Skeletal muscle tissue (tissue), 4 donors: ENCODE measurements around the gene PCDHB11. TPM values are rescaled to one million over a fixed set of nuclear protein-coding genes. Genes with fewer than 3 reads are reported as not detected.
"Not testable (repeated sequence)": the region's sequence is repeated elsewhere in the genome, so short reads cannot be mapped to it uniquely, and the experiment has no call there.

Experiments used
- H3K27ac ChIP-seq: one replicate; pipeline ENCODE4 v1.7.0; 2013; ENCODE audit warnings: mild to moderate bottlenecking, low read depth, low read length, inconsistent platforms
- H3K27me3 ChIP-seq, 3 donors: one replicate each; pipeline ENCODE4 v1.7.0; 2013; ENCODE audit warnings: low read length in 3 of 3; ENCODE audit not compliant: control insufficient read depth in 3 of 3, insufficient read depth in 3 of 3
- H3K36me3 ChIP-seq, 3 donors: one replicate each; pipeline ENCODE4 v1.7.0; 2013; ENCODE audit warnings: low read length in 3 of 3; ENCODE audit not compliant: control insufficient read depth in 3 of 3, insufficient read depth in 3 of 3
- H3K4me1 ChIP-seq, 3 donors: one replicate each; pipeline ENCODE4 v1.7.0; 2013; ENCODE audit warnings: low read length in 3 of 3, mild to moderate bottlenecking in 3 of 3; ENCODE audit not compliant: control insufficient read depth in 3 of 3, insufficient read depth in 3 of 3
- H3K4me3 ChIP-seq, 3 donors: one replicate each; pipeline ENCODE4 v1.7.0; 2013; ENCODE audit warnings: low read length in 3 of 3
- H3K9ac ChIP-seq, 3 donors: one replicate each; pipeline ENCODE4 v1.7.0; 2013; ENCODE audit warnings: low read length in 3 of 3, mild to moderate bottlenecking in 3 of 3, moderate library complexity in 2 of 3, low read depth in 1 of 3
- H3K9me3 ChIP-seq, 3 donors: one replicate each; pipeline ENCODE4 v1.7.0; 2013; ENCODE audit warnings: low read length in 3 of 3; ENCODE audit not compliant: control insufficient read depth in 3 of 3
- total RNA-seq: library from RNA; depleted of rRNA; stranded (reverse); fragments of >200 nt; gene quantifications from one replicate; pipeline ENCODE4 v1.2.3, GENCODE V29; 2014
- donor health status: Osteomylitis.

The PCDHB11 gene
- total RNA-seq, 1 donor from 2014 or later = 4.2 TPM

GRCh38 chr5:141236516-141237313, 37.3 kb downstream of the PCDHB11 start:
- no peaks in the 10 kb centered on the region for H3K36me3 ChIP-seq
- H3K27me3 ChIP-seq = peaks cover 0 to 4% (median 0%) of the 10 kb centered on the region in 3 donors
- no peak overlapping the region for H3K27ac ChIP-seq
- H3K4me1 ChIP-seq = no peaks in the 10 kb centered on the region
- peak overlapping the region in 1 of 3 donors; percentile 3 for H3K4me3 ChIP-seq
- no peak overlapping the region for H3K9ac ChIP-seq
- H3K9me3 ChIP-seq = peaks cover 33 to 39% (median 38%) of the 10 kb centered on the region in 3 donors

DNA sequence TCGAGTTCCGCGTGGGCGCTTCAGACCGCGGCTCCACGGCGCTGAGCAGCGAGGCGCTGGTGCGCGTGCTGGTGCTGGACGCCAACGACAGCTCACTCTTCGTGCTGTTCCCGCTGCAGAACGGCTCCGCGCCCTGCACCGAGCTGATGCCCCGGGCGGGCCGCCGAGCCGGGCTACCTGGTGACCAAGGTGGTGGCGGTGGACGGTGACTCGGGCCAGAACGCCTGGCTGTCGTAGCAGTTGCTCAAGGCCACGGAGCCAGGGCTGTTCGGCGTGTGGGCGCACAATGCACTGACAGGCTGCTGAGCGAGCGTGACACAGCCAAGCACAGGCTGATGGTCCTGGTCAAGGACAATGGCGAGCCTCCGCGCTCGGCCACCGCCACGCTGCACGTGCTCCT, 42.1 kb downstream of the PCDHB11 start:
- Histone ChIP-seq H3K4me1 (no peaks in the 10 kb centered on the region), H3K27ac (no peak overlapping the region), H3K4me3 (no peak overlapping the region), H3K27me3 (peaks cover 0 to 3% (median 0%) of the 10 kb centered on the region in 3 donors), H3K9me3 (peaks cover 33 to 41% (median 34%) of the 10 kb centered on the region in 3 donors), H3K9ac (no peak overlapping the region), H3K36me3 (no peaks in the 10 kb centered on the region)

GRCh38 chr5:141245250-141245717, 45.9 kb downstream of the PCDHB11 start, which contains the start of gene PCDHB15:
Gene PCDHB15 (plus strand): TSS chr5:141245395. CDS start chr5:141245579, 184 bp downstream.
- no peak within 1 kb of the TSS for H3K27ac ChIP-seq
- H3K27me3 ChIP-seq = no peaks in the 10 kb centered on the region
- H3K9ac ChIP-seq = no peak within 1 kb of the TSS
- no peaks in the 10 kb centered on the region for H3K4me1 ChIP-seq
- no peaks in the 10 kb centered on the region for H3K36me3 ChIP-seq
- H3K9me3 ChIP-seq = peaks cover 22 to 47% (median 29%) of the 10 kb centered on the region in 3 donors
- peak within 1 kb of the TSS; percentile 32 to 64 (median 57) for H3K4me3 ChIP-seq

DNA sequence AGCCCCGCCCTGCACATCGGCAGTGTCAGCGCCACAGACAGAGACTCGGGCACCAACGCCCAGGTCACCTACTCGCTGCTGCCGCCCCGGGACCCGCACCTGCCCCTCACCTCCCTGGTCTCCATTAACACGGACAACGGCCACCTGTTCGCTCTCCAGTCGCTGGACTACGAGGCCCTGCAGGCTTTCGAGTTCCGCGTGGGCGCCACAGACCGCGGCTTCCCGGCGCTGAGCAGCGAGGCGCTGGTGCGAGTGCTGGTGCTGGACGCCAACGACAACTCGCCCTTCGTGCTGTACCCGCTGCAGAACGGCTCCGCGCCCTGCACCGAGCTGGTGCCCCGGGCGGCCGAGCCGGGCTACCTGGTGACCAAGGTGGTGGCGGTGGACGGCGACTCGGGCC, 47.5 kb downstream of the PCDHB11 start:
- H3K9me3 ChIP-seq = peaks cover 13 to 56% (median 23%) of the 10 kb centered on the region in 3 donors
- H3K36me3 ChIP-seq, H3K27ac ChIP-seq, H3K9ac ChIP-seq, H3K27me3 ChIP-seq, H3K4me1 ChIP-seq, H3K4me3 ChIP-seq: not testable (repeated sequence)

GRCh38 chr5:141247434-141247833, 48.0 kb downstream of the PCDHB11 start:
- not testable (repeated sequence) for H3K9ac ChIP-seq, H3K4me3 ChIP-seq
- peaks cover 13 to 54% (median 23%) of the 10 kb centered on the region in 3 donors for H3K9me3 ChIP-seq

GRCh38 chr5:141250576-141250975, 51.1 kb downstream of the PCDHB11 start:
- H3K4me1 ChIP-seq = no peaks in the 10 kb centered on the region
- no peaks in the 10 kb centered on the region for H3K27me3 ChIP-seq
- peaks cover 14 to 67% (median 28%) of the 10 kb centered on the region in 3 donors for H3K9me3 ChIP-seq
- H3K36me3 ChIP-seq = no peaks in the 10 kb centered on the region
- H3K9ac ChIP-seq = no peak overlapping the region
- no peak overlapping the region for H3K27ac ChIP-seq
- peak overlapping the region in 1 of 3 donors; percentile 33 for H3K4me3 ChIP-seq

More at GRCh38 chr5:141247434-141247833, 48.0 kb downstream of the PCDHB11 start:
- not testable (repeated sequence) for H3K36me3 ChIP-seq, H3K4me1 ChIP-seq, H3K27me3 ChIP-seq, H3K27ac ChIP-seq

Other genes starting within 250 kb of the PCDHB11 start
- gene PCDHAC2, start 233.2 kb upstream of the PCDHB11 start, total RNA-seq = 2.1 TPM
- gene PCDHB1, start 148.3 kb upstream of the PCDHB11 start, total RNA-seq = not detected
- 2.6 TPM for gene PCDHB2, start 105.0 kb upstream of the PCDHB11 start, total RNA-seq
- 1.6 TPM for gene PCDHB3, start 99.2 kb upstream of the PCDHB11 start, total RNA-seq
- gene PCDHB4, start 77.8 kb upstream of the PCDHB11 start, total RNA-seq = 1.6 TPM
- 3.1 TPM for gene PCDHB5, start 64.4 kb upstream of the PCDHB11 start, total RNA-seq
- 0.52 TPM for gene PCDHB6, start 49.6 kb upstream of the PCDHB11 start, total RNA-seq
- gene PCDHB7, start 27.0 kb upstream of the PCDHB11 start, total RNA-seq = 2.1 TPM
- gene PCDHB8, start 21.8 kb upstream of the PCDHB11 start, total RNA-seq = 1.6 TPM
- 1.6 TPM for gene PCDHB16, start 17.2 kb upstream of the PCDHB11 start, total RNA-seq
- gene PCDHB9, start 12.5 kb upstream of the PCDHB11 start, total RNA-seq = 1.0 TPM
- gene PCDHB10, start 7.3 kb upstream of the PCDHB11 start, total RNA-seq = 2.6 TPM
- gene PCDHB12, start 9.1 kb downstream of the PCDHB11 start, total RNA-seq = 1.6 TPM
- gene PCDHB13, start 14.3 kb downstream of the PCDHB11 start, total RNA-seq = 1.6 TPM
- 4.2 TPM for gene PCDHB14, start 23.7 kb downstream of the PCDHB11 start, total RNA-seq
- 4.2 TPM for gene PCDHB15, start 45.8 kb downstream of the PCDHB11 start, total RNA-seq
- gene SLC25A2, start 104.4 kb downstream of the PCDHB11 start, total RNA-seq = 0.52 TPM
- 72.0 TPM for gene TAF7, start 121.2 kb downstream of the PCDHB11 start, total RNA-seq
- gene PCDHGA1, start 130.9 kb downstream of the PCDHB11 start, total RNA-seq = 0.52 TPM
- gene PCDHGA2, start 139.1 kb downstream of the PCDHB11 start, total RNA-seq = 1.6 TPM
- 2.1 TPM for gene PCDHGA3, start 144.2 kb downstream of the PCDHB11 start, total RNA-seq
- gene PCDHGB1, start 150.5 kb downstream of the PCDHB11 start, total RNA-seq = 1.6 TPM
- gene PCDHGA4, start 155.4 kb downstream of the PCDHB11 start, total RNA-seq = 1.0 TPM
- gene PCDHGB2, start 160.4 kb downstream of the PCDHB11 start, total RNA-seq = 2.1 TPM
- gene PCDHGA5, start 164.5 kb downstream of the PCDHB11 start, total RNA-seq = 2.1 TPM
- 3.1 TPM for gene PCDHGB3, start 170.6 kb downstream of the PCDHB11 start, total RNA-seq
- gene PCDHGA6, start 174.3 kb downstream of the PCDHB11 start, total RNA-seq = 4.2 TPM
- 3.7 TPM for gene PCDHGA7, start 183.1 kb downstream of the PCDHB11 start, total RNA-seq
- gene PCDHGB4, start 188.1 kb downstream of the PCDHB11 start, total RNA-seq = 4.7 TPM
- gene PCDHGA8, start 193.0 kb downstream of the PCDHB11 start, total RNA-seq = 3.7 TPM
- gene PCDHGB5, start 198.3 kb downstream of the PCDHB11 start, total RNA-seq = 3.7 TPM
- gene PCDHGA9, start 203.2 kb downstream of the PCDHB11 start, total RNA-seq = 4.7 TPM
- gene PCDHGB6, start 208.4 kb downstream of the PCDHB11 start, total RNA-seq = 5.2 TPM
- gene PCDHGA10, start 213.4 kb downstream of the PCDHB11 start, total RNA-seq = 4.2 TPM
- 7.3 TPM for gene PCDHGB7, start 218.1 kb downstream of the PCDHB11 start, total RNA-seq
- 6.8 TPM for gene PCDHGA11, start 221.4 kb downstream of the PCDHB11 start, total RNA-seq
- gene PCDHGA12, start 230.9 kb downstream of the PCDHB11 start, total RNA-seq = 3.1 TPM